Bronchial epithelial cell (primary cell): ENCODE results near the gene LYRM1. TPM values are rescaled to one million over a fixed set of nuclear protein-coding genes. Genes with fewer than 3 reads are reported as not detected.

ENCODE experiments used
- DNase-seq: peaks from one replicate; pipeline ENCODE4 v3.0.0-alpha.2; 2010; ENCODE audit warnings: low read depth
- FAIRE-seq: peaks from 2 replicates; lab custom pipeline; 2011; peaks lifted over from hg19 to GRCh38; lab: Jason Lieb, UNC
- H3K27me3 ChIP-seq: 2 replicates; pipeline ENCODE4 v1.5.1; 2011; ENCODE audit warnings: low read length; ENCODE audit not compliant: control insufficient read depth, insufficient read depth
- H3K36me3 ChIP-seq: 2 replicates; pipeline ENCODE4 v1.5.1; 2011; ENCODE audit warnings: low read length; ENCODE audit not compliant: control insufficient read depth, insufficient read depth
- H3K4me3 ChIP-seq: 2 replicates; pipeline ENCODE4 v1.5.1; 2011; ENCODE audit warnings: mild to moderate bottlenecking, low read depth, low read length, control low read depth
- total RNA-seq: library from RNA; depleted of rRNA; stranded (reverse); fragments of >200 nt; gene quantifications from 2 replicates; pipeline ENCODE4 v1.2.1, GENCODE V29; 2014
- TF ChIP-seq, protein P1 (sequence below): IDR thresholded peaks from 2 replicates; pipeline ENCODE4 v1.5.1; 2011; ENCODE audit warnings: mild to moderate bottlenecking, moderate library complexity, low read length, control low read depth, inconsistent platforms; ENCODE audit not compliant: insufficient read depth, severe bottlenecking

LYRM1 gene
- total RNA-seq, 1 donor from 2014 or later = 40.8 TPM

DNA sequence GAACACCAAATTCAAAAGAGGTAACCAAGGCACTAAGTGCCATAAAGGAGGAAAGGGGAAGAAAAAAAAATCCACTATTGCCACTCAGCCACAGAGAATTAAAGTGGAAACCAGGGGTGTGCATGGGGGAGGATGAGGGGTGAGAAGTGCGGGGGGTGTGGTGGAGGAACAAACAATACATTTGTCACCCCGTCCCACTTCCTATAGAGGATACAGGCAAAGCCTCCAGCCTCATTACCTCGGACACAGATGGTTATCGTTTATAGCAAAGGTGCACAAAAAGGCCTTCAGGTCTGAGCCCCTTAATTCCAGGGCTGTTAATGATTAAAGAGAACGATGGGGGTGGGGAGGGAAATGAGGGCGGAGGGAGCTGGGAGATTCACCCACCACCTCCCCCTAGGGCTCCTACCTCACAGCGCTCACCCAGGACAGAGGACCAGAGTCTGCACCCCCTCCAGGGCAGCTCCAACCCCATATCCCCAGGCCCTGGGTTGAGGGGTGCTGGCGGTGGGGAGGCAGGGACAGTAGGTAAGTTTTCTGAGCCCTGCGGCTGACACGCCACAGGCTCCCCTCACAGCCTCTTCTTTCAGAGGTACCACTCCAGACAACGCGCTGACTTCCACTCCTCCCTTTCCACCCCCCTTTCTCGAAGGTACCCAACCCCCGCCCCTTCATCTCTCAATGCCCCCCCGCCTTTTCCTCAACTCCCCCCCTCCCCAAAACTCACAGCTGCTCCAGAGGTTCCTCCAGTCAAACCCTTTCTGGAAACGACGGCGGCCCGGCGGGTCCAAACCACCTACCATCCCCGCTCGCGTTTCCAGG, 883 bp upstream of the LYRM1 start:
- FAIRE-seq = no peak
- Histone ChIP-seq H3K36me3 (peaks cover 2% of the 10 kb centered on the region), H3K27me3 (no peaks in the 10 kb centered on the region), H3K4me3 (peak overlapping the region; percentile 78)
- DNase-seq = no peak
- TF ChIP-seq, protein P1, sequence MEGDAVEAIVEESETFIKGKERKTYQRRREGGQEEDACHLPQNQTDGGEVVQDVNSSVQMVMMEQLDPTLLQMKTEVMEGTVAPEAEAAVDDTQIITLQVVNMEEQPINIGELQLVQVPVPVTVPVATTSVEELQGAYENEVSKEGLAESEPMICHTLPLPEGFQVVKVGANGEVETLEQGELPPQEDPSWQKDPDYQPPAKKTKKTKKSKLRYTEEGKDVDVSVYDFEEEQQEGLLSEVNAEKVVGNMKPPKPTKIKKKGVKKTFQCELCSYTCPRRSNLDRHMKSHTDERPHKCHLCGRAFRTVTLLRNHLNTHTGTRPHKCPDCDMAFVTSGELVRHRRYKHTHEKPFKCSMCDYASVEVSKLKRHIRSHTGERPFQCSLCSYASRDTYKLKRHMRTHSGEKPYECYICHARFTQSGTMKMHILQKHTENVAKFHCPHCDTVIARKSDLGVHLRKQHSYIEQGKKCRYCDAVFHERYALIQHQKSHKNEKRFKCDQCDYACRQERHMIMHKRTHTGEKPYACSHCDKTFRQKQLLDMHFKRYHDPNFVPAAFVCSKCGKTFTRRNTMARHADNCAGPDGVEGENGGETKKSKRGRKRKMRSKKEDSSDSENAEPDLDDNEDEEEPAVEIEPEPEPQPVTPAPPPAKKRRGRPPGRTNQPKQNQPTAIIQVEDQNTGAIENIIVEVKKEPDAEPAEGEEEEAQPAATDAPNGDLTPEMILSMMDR = no peak

DNA sequence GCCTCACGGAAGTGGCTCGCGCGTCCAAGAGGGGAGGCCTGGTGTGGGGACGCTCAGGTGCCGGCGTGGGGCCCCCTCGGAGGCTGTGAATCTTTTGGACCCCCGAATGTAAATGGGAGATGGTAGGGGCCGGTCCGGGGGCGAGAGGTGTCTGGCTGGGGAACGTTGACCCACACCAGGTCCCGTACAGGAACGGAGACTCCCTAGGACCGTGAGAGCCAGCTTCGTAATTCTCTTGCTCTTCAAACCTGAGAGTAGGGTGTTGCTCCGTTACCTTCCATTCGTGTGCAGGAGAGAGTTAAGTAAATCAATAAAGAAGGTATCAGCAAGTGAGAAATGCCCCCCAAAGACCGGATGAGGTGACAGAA, 481 bp downstream of the LYRM1 start:
- TF ChIP-seq, protein P1 = no peak
- H3K27me3 ChIP-seq = no peaks in the 10 kb centered on the region
- peak overlapping the region; percentile 78 for H3K4me3 ChIP-seq
- peaks cover 1% of the 10 kb centered on the region for H3K36me3 ChIP-seq
- DNase-seq (peak; percentile 33), FAIRE-seq (no peak)

DNA sequence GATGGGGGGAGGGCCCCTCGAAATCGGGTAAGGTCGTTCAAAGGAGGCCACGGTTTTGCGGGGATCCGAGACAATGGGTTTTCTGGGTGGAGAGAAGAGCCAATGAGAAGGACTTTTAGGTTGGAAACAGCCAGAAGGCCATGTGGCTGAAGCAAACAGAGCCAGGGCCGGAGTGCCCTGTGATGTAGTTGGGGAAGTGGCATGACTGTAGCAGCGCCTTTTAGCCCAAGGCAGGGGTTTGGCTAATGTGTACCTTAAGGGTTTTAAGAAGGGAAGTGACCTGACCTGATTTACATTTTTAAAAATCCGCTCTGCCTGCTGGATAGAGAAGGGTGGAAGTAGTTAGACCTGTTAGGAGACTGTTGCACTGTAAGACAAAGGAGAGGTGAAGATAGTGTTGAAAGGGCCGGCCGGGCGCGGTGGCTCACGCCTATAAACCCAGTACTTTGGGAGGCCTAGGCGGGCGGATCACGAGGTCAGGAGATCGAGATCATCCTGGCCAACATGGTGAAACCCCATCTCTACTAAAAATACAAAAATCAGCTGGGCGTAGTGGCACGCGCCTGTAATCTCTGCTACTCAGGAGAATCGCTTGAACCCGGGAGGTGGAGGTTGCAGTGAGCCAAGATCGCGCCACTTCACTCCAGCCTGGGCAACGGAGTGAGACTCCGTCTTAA, 1.0 kb downstream of the LYRM1 start:
- TF ChIP-seq, protein P1 = no peak
- DNase-seq = peak; percentile 83
- H3K4me3 ChIP-seq = peak overlapping the region; percentile 78
- FAIRE-seq = no peak
- H3K36me3 ChIP-seq = no peaks in the 10 kb centered on the region
- H3K27me3 ChIP-seq = no peaks in the 10 kb centered on the region

DNA sequence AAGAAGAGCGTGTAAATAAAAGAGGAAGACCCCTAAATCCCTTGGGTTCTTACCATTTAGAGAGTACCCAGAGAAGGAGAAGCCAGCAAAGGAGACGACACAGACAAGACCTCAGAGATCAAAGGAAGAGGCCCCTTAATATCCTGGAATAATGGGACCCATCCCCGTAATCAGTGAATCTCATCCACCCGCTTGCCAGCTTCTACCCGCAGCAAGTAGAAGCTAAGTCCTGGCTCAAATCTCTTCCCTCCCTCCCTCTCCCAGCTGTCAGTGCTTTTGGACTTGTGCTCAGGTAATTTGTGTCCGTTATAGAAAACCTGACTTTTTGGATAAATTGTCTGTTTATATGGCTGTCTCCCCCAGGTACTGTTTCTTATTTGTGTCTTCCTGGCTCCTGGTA, 1.9 kb downstream of the LYRM1 start:
- FAIRE-seq = no peak
- no peak for DNase-seq
- Histone ChIP-seq H3K36me3 (no peaks in the 10 kb centered on the region), H3K27me3 (no peaks in the 10 kb centered on the region), H3K4me3 (no peak overlapping the region)
- TF ChIP-seq, protein P1 = no peak

DNA sequence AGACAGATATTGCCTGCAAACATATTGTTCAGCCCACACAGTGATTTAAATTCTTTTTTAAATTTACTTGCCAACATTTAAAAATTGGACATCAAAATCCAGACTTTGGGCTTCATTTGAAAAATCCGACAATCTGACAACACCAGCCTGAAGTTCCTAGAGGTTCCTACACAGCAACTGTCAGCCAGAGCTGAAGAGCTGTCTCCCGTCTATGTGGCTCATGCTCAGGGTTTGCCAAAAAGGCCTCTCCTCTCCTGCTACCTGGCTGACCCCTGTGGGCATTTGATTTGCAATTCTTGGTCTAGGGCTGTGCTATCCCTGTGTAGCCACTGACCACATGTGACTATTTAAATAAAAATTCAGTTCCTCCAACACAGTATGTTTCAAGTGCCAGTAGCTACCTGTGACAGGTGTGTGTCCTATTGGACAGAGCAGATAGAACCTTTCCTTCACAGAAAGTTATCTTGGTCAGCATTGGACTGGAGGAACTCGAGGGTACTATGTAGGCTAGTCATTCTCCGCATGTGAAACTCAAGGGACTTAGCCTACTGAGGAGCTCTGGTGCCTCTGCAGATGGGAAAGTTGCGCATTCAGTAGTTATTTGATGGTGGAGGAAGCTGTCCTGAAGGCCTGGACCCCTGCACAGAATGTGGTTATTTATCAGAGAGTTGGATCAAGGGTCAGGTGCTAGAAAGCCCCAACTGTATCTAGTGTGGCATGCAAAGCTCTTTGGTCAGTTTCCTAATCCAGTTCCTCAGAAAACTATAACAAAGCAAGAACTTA, 2.7 kb downstream of the LYRM1 start:
- Histone ChIP-seq H3K36me3 (no peaks in the 10 kb centered on the region), H3K27me3 (no peaks in the 10 kb centered on the region), H3K4me3 (no peak overlapping the region)
- DNase-seq (no peak), FAIRE-seq (no peak)
- TF ChIP-seq, protein P1 = no peak
